Measurements from ENCODE around the gene FXYD3. TPM values are rescaled to one million over a fixed set of nuclear protein-coding genes. Genes with fewer than 3 reads are reported as not detected.

The FXYD3 gene
- total RNA-seq, 1 donor from 2014 or later, result not detected

GRCh38 chr19:35136977-35137702, 21.5 kb downstream of the FXYD3 start:
- H3K27me3 Mint-ChIP-seq, result no peaks in the 10 kb centered on the region
- TF ChIP-seq CTCF (IDR thresholded peaks at IDR 0.05), result no peak
- H3K36me3 Mint-ChIP-seq (ENCODE audit: low read depth), result no peaks in the 10 kb centered on the region
- ChIA-PET POLR2A (interaction anchor here (0.7 to 1.8 kb wide), 3 partner anchors 17 to 119 kb away, joined by 3 to 4 read pairs (median 3); partner anchors contain the start of gene FXYD5), CTCF (interaction anchor here (0.8 to 3.6 kb wide), 5 partner anchors 10 to 99 kb away, joined by 3 to 31 read pairs (median 4); no protein-coding TSS in a partner anchor)
- DNase-seq (no peak), ATAC-seq (ENCODE audit: low read depth) (no peak)
- H3K9me3 Mint-ChIP-seq, result no peaks in the 10 kb centered on the region
- H3K4me3 Mint-ChIP-seq, result no peak overlapping the region
- H3K4me1 Mint-ChIP-seq, result peaks cover 30% of the 10 kb centered on the region
- intact Hi-C loops (cut with micrococcal nuclease), result no loop called here
- H3K27ac Mint-ChIP-seq, result no peak overlapping the region

- Mint-ChIP-seq H3K36me3 (ENCODE audit: low read depth) (no peaks in the 10 kb centered on the region), H3K4me3 (no peak within 1 kb of the TSS), H3K9me3 (no peaks in the 10 kb centered on the region), H3K27me3 (no peaks in the 10 kb centered on the region), H3K4me1 (peaks cover 37% of the 10 kb centered on the region), H3K27ac (no peak within 1 kb of the TSS)
- intact Hi-C loops (cut with micrococcal nuclease), result no loop called here
- CTCF ChIA-PET, result no interaction called here
- POLR2A ChIA-PET, result no interaction called here
- no peak for DNase-seq
- no peak for ATAC-seq (ENCODE audit: low read depth)
- TF ChIP-seq CTCF (IDR thresholded peaks at IDR 0.05), result no peak
Measured at GRCh38 chr19:35138305-35138892, 22.8 kb downstream of the FXYD3 start, which contains the start of gene FXYD1. FXYD1 (plus strand) TSS chr19:35138824; CDS start chr19:35140080, 1,256 bp downstream.

GRCh38 chr19:35140207-35140961, 24.8 kb downstream of the FXYD3 start:
- ATAC-seq (ENCODE audit: low read depth) (no peak), DNase-seq (no peak)
- intact Hi-C loops (cut with micrococcal nuclease), result loop anchor here (2.0 to 5.0 kb wide), 3 partner anchors 187 to 322 kb away; partner anchors contain the start of genes CD22 and FFAR1
- ChIA-PET CTCF (interaction anchor here (1.0 to 3.6 kb wide), 5 partner anchors 16 to 213 kb away, joined by 3 to 27 read pairs (median 6); no protein-coding TSS in a partner anchor), POLR2A (interaction anchor here (0.6 to 3.6 kb wide), 9 partner anchors 14 to 207 kb away, joined by 3 to 36 read pairs (median 18); partner anchors contain the start of genes FFAR1 and FXYD5)
- TF ChIP-seq CTCF (IDR thresholded peaks at IDR 0.05), result no peak
- no peaks in the 10 kb centered on the region for H3K27me3 Mint-ChIP-seq
- no peak overlapping the region for H3K4me3 Mint-ChIP-seq
- no peaks in the 10 kb centered on the region for H3K9me3 Mint-ChIP-seq
- no peaks in the 10 kb centered on the region for H3K36me3 Mint-ChIP-seq (ENCODE audit: low read depth)
- peak overlapping the region; percentile 19 for H3K27ac Mint-ChIP-seq
- H3K4me1 Mint-ChIP-seq, result peaks cover 45% of the 10 kb centered on the region

GRCh38 chr19:35140962-35141836, 25.6 kb downstream of the FXYD3 start:
- POLR2A ChIA-PET, result interaction anchor here (0.5 to 3.6 kb wide), 23 partner anchors 10 to 350 kb away, joined by 3 to 36 read pairs (median 4); partner anchors contain the start of genes FFAR1, FXYD5, HAMP and KRTDAP
- CTCF ChIA-PET, result interaction anchor here (0.7 to 3.6 kb wide), 18 partner anchors 13 to 354 kb away, joined by 3 to 27 read pairs (median 6); partner anchors contain the start of genes FXYD5 and USF2
- TF ChIP-seq CTCF (IDR thresholded peaks at IDR 0.05), result no peak
- intact Hi-C loops (cut with micrococcal nuclease), result loop anchor here (1.0 to 5.0 kb wide), 8 partner anchors 14 to 321 kb away; partner anchors contain the start of genes CD22 and FFAR1
- peak; percentile 87 for DNase-seq
- peaks cover 40% of the 10 kb centered on the region for H3K4me1 Mint-ChIP-seq
- peak overlapping the region; percentile 87 for H3K4me3 Mint-ChIP-seq
- no peaks in the 10 kb centered on the region for H3K27me3 Mint-ChIP-seq
- H3K36me3 Mint-ChIP-seq (ENCODE audit: low read depth), result no peaks in the 10 kb centered on the region
- ATAC-seq (ENCODE audit: low read depth), result peak; percentile 86
- no peaks in the 10 kb centered on the region for H3K9me3 Mint-ChIP-seq
- H3K27ac Mint-ChIP-seq, result peak overlapping the region; percentile 77
